HG02943 (cell line): ENCODE measurements around the gene MAPK8IP1.

ENCODE experiments used
- ATAC-seq: cut with Tn5 transposase; IDR thresholded peaks from one replicate; pipeline ENCODE4 v1.9.1; 2021; ENCODE audit warnings: mild to moderate bottlenecking, low read depth, moderate library complexity; ENCODE audit not compliant: unreplicated experiment

MAPK8IP1 gene

DNA sequence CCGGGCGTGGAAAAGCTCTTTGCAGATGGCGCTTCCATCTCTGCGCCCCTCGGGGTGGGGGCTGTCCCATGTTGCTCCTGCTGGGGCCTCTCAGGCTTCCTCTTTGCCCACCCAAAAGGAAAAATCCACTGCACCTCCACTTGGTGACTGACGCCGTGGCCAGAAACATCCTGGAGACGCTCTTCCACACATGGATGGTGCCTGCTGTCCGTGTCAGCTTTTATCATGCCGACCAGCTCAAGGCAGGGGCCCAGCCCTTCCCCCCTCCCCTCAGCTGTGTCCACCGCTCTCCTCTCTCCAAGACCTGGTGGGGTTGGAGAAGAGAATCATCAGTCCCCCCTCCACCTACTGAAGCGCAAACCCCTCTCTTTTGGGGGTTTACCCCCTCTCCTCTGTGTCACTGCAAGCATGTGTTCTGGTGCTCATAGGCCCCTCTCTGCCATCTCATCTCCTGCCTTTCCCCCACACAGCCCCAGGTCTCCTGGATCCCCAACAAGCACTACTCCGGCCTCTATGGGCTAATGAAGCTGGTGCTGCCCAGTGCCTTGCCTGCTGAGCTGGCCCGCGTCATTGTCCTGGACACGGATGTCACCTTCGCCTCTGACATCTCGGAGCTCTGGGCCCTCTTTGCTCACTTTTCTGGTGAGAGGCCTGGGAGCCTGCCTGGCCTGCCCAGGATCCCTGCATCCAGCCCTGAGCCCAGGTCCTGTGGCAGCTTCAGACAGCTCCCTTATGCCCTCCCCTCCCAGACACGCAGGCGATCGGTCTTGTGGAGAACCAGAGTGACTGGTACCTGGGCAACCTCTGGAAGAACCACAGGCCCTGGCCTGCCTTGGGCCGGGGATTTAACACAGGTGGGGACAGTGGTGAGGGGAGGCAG is 38.8 kb downstream of the MAPK8IP1 start:
- ATAC-seq, result no peak

DNA sequence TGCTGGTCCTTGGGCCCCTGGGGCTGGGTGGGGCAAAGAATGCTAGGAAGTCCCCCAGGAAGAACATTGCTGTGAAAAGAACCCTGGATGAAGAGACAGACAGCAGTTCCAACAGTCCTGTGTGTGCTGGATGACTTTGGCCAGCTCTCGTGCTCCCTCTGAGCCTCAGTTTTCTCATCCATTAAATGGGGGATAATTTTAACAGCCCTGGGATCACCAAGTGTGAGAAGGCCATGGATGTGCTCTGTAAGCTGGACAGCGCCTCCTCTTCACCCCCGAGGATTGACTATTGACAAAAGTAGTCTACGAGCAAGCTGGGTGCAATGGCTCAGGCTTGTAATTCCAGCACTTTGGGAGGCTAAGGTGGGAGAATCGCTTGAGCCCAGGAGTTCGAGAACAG is 39.5 kb downstream of the MAPK8IP1 start:
- no peak for ATAC-seq

DNA sequence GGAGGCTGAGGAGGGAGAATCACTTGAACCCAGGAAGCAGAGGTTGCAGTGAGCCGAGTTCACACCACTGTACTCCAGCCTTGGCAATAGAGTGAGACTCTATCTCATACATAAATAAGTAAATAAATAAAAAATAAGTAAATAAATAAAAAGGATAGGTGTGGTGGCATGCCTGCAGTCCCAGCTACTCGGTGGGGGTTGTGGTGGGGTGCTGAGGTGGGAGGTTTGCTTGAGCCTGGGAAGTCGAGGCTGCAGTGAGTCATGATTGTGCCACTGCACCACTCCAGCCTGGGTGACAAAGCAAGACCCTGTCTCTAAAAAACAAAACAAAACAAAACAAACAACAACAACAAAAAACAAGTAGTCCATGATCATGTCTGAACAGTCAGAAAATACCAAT is 40.1 kb downstream of the MAPK8IP1 start:
- no peak for ATAC-seq

DNA sequence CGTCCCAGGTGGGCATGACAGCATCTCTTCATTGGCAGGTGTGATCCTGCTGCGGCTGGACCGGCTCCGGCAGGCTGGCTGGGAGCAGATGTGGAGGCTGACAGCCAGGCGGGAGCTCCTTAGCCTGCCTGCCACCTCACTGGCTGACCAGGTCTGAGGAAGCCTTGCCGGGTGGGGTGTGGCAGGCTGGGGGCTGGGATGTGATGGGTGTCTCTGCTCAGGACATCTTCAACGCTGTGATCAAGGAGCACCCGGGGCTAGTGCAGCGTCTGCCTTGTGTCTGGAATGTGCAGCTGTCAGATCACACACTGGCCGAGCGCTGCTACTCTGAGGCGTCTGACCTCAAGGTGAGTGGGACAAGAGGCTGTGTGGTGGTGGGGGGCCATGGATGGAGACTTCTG is 40.5 kb downstream of the MAPK8IP1 start:
- no peak for ATAC-seq

DNA sequence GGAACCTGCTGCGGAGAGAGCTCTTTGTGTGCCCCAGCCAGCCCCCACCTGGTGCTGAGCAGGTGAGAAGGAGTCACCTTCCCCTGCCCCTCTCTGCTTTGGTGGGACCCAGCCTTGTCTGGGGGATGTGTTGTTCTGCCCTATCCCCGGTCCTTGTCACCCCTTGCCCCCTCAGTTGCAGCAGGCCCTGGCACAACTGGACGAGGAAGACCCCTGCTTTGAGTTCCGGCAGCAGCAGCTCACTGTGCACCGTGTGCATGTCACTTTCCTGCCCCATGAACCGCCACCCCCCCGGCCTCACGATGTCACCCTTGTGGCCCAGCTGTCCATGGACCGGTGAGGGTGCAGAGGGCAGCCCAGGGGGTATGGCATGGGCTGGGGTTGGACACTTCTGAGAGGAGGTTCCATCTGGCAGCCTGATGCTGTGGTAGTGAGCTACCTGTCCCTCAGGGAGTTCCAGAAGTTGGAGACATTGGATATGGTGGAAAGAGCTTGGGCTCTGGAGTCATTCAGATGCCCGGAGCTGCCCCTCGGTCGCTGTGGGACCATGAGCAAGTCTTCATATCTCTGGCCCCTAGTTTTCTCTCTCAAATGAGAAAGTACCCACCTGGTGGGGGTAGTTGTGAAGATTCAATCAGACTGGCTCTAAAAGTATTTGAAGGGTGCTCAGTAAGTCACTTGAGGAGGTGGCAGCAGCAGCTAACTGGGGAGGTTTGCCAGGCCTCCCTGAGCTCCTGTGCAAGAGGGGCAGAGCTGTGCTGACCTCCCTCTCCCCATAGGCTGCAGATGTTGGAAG is 41.3 kb downstream of the MAPK8IP1 start:
- no peak for ATAC-seq

DNA sequence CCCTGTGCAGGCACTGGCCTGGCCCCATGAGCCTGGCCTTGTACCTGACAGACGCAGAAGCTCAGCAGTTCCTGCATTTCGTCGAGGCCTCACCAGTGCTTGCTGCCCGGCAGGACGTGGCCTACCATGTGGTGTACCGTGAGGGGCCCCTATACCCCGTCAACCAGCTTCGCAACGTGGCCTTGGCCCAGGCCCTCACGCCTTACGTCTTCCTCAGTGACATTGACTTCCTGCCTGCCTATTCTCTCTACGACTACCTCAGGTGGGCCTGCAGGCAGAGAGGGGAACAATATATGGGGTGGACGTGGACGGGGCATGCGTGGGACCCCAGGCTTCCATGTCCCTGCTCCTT is 41.9 kb downstream of the MAPK8IP1 start:
- ATAC-seq, result no peak

DNA sequence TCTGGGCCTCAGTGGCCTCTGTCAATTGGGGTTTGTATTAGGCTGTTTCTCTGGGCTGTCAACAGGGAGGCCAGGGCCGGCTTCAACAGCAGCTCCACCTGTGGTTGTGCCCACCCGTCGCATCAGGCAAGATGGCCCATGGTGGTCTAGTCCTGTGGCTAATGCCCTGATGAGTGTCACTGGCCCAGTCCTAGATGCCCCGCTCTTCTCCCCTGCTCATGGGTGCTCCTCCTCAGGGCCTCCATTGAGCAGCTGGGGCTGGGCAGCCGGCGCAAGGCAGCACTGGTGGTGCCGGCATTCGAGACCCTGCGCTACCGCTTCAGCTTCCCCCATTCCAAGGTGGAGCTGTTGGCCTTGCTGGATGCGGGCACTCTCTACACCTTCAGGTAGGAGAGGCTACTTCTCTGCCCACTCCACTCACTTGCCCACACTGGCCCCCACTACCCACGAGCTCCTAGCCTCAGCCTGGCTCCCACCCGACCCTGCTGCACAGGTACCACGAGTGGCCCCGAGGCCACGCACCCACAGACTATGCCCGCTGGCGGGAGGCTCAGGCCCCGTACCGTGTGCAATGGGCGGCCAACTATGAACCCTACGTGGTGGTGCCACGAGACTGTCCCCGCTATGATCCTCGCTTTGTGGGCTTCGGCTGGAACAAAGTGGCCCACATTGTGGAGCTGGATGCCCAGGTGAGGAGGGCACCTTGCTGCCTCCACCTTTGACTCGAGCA is 42.4 kb downstream of the MAPK8IP1 start:
- ATAC-seq, result no peak

DNA sequence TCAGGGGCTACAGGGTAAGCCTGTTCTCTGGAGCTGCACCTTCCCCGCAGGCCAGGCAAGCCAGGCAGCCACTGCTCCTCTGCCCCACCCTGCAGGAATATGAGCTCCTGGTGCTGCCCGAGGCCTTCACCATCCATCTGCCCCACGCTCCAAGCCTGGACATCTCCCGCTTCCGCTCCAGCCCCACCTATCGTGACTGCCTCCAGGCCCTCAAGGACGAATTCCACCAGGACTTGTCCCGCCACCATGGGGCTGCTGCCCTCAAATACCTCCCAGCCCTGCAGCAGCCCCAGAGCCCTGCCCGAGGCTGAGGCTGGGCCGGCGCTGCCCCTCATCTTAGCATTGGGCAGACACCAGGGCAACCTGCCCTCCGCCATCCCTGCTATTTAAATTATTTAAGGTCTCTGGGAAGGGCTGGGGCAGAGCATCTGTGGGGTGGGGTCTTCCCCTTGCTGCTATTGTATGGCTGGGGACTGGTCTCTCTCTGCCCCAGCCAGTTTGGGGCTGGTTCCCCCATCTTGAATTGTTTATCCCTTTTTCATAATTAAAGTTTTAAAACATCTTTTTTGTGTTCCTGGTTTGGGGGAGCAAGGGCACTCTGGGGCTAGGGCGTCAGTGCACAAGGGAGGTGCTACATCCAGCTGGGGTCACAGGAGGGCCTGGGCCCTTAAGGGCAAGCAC is 43.2 kb downstream of the MAPK8IP1 start:
- ATAC-seq, result no peak

GRCh38 chr11:45929486-45930030 is 44.1 kb downstream of the MAPK8IP1 start:
- ATAC-seq, result no peak

DNA sequence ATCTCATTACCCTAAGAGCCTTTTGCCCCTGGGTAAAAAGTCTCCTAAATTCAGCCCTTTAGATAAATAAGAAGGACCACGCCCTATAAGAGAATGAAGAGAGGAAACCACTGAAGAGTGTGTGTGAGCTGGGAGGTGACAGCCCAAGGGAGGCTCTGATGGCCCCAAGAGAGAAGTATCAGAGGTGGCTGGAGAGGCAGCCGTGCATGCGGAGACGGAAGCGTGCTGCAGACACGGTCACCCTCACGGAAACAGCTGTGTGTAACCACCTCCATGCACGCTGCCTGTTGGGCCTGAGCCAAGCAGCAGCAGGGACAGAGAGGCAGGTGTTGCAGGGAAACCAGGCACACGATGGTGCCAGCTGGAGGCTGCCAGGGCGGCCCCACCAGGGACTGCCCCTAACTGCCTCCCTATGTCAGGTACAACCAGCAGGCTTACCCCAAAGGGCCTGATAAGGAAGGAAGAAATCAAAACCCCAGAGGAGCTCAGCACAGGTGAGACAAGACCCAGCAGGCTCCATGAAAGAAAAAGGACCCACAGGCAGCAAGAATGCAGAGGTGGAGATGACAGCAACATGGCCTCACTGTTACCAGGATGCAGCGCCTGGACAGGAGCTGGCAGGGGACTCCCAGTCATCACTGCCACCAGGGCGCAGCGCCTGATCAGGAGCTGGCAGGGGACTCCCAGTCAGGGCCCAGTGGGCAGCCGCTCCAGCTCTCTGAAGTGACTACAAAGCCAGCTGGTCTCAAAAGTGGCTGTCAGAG is 44.8 kb downstream of the MAPK8IP1 start:
- ATAC-seq, result peak; percentile 92

DNA sequence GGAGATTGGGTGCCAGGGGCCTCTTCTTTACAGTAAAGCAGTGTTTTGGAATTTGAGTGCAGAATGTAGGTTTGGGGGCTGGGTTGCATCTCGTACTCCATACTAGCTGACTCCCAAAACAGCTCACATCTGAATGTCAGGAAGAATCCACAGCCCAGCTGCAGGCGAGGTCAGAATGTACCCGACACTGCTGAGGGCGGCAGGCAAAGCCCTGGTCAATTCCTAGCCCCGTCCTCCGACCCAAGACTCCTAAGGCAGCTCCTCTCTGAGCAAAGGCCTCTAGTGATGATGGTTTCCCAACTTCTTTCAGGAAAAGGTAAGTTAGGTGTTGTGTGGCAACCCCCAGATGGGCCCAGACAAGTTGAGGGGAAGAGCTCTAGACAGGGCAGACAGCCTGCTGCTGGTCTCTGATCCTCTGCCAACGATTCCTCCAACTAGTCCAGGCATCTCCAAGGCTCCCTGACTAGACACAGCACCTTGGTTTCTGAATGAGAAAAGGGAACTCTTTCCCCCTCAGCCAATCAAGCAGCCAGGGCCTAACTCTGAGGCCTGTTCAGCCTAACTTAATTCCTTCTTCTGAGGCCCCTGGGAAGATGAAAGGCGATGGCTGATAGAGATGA is 45.6 kb downstream of the MAPK8IP1 start:
- ATAC-seq, result no peak

DNA sequence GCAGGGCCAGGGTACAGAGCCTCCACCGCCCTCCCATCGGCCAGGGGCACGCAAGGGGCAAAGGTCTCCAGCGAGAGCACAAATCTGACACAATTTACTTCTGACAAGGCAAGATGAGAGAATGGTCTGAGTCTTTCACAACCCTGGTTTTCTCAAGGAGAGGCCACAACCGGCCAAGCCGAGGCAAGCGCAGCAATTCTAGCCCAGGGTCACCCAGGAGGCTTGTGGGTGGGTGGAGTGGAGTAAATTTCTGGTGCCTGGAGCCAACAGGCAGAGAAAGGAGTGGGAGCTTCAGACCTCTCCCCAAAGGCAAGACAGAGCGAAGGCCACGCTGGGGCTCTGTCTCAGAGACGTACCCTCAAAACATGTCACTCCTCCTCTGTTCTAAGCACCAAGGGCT is 46.3 kb downstream of the MAPK8IP1 start:
- no peak for ATAC-seq

DNA sequence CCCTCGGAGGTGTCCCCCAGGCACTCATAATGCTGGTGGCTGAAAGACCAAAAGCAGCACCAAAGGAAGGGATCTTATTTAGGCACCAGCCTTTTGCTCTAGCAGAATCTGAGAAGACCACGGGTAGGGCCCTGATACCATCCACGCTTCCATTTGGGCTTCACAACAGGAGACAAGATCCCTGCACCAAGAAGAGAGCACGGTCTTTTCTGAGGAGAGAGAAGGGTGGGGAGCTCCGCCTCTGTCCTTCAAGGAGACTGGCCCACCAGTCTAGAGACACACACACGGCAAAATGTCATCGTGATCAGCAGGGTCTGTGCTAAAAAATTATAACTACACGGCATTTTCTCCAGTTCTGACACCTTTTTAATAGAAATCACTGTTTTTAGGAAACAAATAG is 46.8 kb downstream of the MAPK8IP1 start:
- no peak for ATAC-seq

DNA sequence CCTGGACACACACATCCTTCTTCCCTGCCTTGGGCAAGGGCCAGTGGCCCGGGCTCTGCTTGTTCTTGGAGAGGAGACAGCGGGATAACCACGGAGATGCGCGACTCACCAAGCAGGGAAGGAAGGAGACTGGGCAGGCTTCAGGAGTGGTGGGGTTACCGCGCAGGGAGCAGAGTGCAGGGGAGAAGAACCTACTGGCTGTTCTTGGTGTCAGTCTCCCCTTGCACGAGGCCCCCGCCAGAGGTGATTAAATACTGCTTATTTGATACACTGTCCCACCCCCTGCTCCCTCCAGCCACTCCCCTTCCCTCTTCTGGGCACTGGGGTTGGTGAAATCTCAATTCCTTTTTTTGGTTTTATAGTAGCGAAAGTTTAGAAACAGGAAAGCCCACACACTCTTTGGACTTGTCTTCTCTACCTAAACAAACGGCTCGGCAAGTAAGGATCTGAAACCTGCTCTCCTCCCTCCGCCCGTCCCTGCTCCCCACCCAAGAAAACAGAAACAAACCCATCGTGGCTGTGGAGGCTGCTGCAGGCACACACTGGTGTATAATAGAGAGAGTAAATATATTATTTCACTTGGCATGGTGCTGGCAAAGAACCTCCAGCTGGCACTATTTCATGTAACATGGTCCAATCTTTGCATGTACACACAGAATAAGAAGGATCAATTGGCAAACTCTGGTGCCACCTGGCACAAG is 47.8 kb downstream of the MAPK8IP1 start:
- ATAC-seq, result no peak

GRCh38 chr11:45933846-45934579 is 48.6 kb downstream of the MAPK8IP1 start:
- no peak for ATAC-seq

DNA sequence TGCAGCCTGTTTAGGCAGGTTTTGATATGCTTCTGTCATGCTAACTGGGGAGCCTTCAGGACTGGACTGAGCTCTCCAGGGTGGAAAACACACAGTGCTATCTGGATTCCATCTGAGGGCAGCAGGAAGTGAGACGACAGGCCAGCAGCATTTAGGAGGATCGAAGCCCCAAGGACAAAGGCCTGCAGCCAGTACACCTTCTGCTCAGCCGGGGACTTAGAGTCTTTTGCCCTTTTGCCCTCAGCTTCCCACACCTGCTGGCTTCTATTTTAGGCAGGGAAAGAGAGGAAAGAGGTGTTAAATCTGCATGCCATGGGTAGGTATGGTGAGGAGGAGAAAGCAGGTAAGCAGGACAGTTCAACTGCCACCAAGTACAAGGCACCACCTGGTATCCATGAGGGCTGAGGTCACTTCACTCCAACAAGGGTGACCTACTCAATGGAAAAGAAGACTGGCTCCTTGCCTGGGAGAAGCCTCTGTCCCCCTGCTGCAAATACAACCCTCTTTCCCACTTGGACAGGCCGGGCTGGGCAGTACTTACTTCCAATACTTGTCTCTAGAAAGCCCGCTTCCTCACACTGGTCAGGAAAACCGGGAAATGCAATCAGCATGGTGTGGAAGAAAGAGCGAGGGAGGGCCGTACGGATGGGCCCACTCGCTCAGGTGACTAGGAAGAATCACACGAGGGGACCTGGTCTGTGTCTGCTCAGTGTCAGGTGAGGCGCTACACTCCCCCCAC is 49.3 kb downstream of the MAPK8IP1 start:
- no peak for ATAC-seq

DNA sequence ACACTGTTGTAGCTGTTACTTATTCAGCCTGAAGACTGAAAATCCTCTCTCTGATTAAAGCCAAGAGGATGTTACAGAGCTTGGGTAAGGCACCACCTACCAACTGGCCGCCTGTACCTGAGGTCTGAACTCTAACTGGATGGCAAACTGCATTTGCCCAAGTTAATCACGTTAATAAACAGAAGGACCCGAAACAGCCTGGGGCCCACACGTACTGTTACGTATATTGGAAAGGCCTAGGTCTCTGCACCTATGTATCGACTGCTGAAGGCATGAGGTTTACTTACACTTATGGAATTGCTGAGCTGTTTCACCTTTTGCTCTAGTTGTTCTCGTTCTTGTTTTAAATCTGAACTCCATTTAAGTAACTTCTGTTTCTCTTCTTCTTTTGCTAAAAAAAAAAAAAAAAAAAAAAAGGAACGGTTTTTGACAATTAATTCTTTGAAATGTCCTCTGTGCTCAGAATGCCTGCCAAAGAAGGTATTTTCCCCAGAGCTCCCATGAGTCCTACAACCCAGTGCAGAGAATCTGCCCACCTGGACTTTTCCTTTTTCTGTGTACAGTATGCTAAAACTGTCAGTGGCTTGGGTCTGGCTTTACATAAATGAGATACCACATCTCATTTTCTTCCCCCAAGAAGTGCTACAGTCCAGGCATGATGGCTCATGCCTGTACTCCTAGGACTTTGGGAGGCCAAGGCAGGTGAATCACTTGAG is 50.1 kb downstream of the MAPK8IP1 start:
- no peak for ATAC-seq
